Adipocyte (in vitro differentiated cells): ENCODE data around the gene SRSF3.

Experiments
- DNase-seq: peaks from one replicate; pipeline ENCODE4 v3.0.0-alpha.2; 2015; ENCODE audit warnings: low read depth
- H3K27me3 ChIP-seq: replicated peaks from 2 replicates; pipeline ENCODE4 v1.7.0; 2013; ENCODE audit warnings: mild to moderate bottlenecking, low read length, moderate library complexity; ENCODE audit not compliant: control insufficient read depth, insufficient read depth
- H3K36me3 ChIP-seq: 2 replicates; pipeline ENCODE4 v1.7.0; 2013; ENCODE audit warnings: low read length, mild to moderate bottlenecking, moderate library complexity; ENCODE audit not compliant: control insufficient read depth, insufficient read depth, severe bottlenecking
- H3K4me1 ChIP-seq: 2 replicates; pipeline ENCODE4 v1.7.0; 2013; ENCODE audit warnings: mild to moderate bottlenecking, low read length, moderate library complexity; ENCODE audit not compliant: control insufficient read depth, insufficient read depth
- H3K4me3 ChIP-seq: 2 replicates; pipeline ENCODE4 v1.7.0; 2013; ENCODE audit warnings: mild to moderate bottlenecking, low read length, moderate library complexity
- H3K9ac ChIP-seq: 2 replicates; pipeline ENCODE4 v1.7.0; 2013; ENCODE audit warnings: mild to moderate bottlenecking, low read length, moderate library complexity
- H3K9me3 ChIP-seq: 2 replicates; pipeline ENCODE4 v1.7.0; 2013; ENCODE audit warnings: mild to moderate bottlenecking, low read length, moderate library complexity; ENCODE audit not compliant: control insufficient read depth

SRSF3 gene

DNA sequence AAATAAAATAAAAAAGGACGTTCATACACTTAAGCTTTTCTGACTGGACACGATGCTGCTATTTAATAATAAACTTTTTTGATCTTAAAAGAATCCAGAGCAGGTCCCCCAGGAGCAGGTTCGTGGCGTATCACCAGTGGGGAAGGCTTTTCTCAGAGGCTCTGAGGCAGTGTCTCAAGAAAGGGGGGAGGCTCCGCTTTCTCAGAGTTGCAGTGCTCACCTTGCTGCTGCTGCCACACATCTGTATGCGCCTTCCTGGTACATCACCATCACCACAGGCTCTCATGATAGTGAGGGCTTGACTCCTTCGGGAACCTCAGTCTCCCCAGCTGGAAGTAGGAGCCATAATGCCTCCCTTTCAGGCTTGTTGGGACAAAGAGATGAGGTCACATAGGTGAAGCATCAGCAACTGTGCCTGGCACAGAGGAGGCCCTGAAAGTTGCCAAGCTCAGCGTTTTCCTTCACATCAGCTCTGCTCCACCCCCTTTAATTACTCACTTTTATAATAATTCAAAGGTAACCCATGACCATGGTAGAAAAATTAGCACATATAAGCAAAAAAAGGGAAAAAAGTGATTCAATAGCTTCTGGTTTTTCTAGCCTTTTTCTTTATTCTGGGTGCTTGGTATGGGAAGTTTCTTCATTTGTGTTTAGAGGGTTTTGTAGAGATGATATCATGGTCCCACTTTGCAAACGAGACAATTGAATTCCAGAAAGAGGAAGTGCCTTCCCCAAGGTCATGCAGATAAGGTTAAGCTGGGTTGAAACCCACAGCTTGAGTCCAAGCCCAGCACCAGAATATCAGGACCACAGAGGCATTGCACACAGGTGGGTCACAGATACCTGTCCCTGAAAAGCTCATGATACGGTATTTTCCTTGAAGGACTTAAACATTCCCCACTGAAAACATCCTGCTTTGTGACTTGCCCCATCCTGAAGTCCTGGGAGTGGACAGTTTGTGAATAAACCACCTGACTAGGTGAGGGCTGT is 24.5 kb downstream of the SRSF3 start:
- H3K9me3 ChIP-seq = no peaks in the 10 kb centered on the region
- no peak overlapping the region for H3K4me3 ChIP-seq
- no peak for DNase-seq
- no peaks in the 10 kb centered on the region for H3K27me3 ChIP-seq
- H3K4me1 ChIP-seq = peaks cover 7% of the 10 kb centered on the region
- no peak overlapping the region for H3K9ac ChIP-seq
- no peaks in the 10 kb centered on the region for H3K36me3 ChIP-seq

DNA sequence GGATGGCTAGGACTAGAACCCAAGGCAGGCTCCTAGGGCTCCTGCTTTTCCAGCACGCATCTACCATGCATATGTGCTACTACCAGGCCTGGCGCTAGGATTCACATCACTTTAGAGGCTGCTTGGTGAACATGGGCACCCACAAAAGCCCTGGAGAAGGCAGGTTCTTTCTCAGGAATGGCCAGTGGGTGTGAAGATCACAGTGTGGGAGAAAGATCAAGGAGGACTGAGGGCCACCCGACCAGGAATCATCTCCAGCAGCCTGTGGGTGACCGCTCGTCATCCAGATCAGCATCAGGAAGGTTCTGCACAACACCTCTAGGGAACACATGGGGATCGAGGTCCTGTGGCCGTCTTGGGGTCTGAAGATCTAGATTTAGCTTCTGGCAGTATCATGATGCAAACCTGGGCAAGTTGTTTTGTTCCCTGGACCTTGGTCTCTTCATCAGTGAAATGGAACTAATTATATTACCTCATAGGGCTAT is 27.3 kb downstream of the SRSF3 start:
- no peaks in the 10 kb centered on the region for H3K9me3 ChIP-seq
- no peak overlapping the region for H3K4me3 ChIP-seq
- H3K4me1 ChIP-seq = peaks cover 21% of the 10 kb centered on the region
- no peaks in the 10 kb centered on the region for H3K27me3 ChIP-seq
- no peaks in the 10 kb centered on the region for H3K36me3 ChIP-seq
- no peak overlapping the region for H3K9ac ChIP-seq
- no peak for DNase-seq

DNA sequence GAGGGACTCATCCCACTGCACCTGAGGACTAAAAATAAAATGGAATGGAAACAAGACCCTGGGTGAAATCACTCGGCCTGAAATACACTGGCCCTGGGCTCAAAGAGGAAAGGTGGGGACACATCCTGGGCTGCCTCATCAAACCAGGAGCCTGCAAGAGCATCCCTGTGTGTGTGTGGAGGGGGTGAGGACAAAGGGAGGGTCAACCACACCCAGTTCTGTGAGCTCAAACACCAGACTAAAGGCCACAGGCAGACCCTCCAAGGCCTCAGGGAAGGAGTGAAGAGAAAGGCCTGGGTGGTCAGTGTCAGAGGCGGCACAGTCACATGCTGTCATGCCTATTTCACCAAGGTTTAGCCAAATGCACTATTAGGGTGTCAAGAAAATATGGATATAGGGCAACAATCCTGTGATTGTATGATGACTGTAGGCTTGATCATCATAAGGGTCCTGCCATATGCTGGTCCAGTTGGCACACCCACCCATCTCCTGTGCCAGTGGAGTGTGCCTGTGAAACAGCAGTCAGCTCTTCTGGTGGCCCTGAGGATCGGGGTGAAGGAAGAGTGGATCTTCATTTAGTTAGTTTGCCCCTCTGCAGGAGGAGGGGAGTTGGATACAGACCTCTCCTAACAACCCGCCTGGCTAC is 28.9 kb downstream of the SRSF3 start:
- no peaks in the 10 kb centered on the region for H3K9me3 ChIP-seq
- H3K4me3 ChIP-seq = no peak overlapping the region
- no peak overlapping the region for H3K9ac ChIP-seq
- no peaks in the 10 kb centered on the region for H3K27me3 ChIP-seq
- no peak for DNase-seq
- H3K4me1 ChIP-seq = peaks cover 24% of the 10 kb centered on the region
- no peaks in the 10 kb centered on the region for H3K36me3 ChIP-seq

DNA sequence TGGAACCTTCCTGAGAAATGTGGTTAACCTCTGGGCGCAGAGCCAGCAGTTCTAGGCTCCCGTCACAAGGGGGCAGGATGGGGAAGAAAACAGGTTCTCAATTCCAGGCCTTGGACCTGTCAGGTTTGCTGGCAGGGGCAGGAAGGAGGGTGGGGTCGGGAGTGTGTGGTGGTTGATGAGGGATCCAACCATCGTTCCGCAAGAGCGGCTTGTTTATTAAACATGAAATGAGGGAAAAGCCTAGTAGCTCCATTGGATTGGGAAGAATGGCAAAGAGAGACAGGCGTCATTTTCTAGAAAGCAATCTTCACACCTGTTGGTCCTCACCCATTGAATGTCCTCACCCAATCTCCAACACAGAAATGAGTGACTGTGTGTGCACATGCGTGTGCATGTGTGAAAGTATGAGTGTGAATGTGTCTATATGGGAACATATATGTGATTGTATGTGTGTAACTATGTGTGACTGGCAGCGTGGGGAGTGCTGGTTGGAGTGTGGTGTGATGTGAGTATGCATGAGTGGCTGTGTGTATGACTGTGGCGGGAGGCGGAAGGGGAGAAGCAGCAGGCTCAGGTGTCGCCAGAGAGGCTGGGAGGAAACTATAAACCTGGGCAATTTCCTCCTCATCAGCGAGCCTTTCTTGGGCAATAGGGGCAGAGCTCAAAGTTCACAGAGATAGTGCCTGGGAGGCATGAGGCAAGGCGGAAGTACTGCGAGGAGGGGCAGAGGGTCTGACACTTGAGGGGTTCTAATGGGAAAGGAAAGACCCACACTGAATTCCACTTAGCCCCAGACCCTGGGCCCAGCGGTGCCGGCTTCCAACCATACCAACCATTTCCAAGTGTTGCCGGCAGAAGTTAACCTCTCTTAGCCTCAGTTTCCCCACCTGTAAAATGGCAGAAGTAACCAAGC is 29.6 kb downstream of the SRSF3 start:
- H3K27me3 ChIP-seq = no peaks in the 10 kb centered on the region
- H3K4me3 ChIP-seq = no peak overlapping the region
- peak; percentile 94 for DNase-seq
- H3K9ac ChIP-seq = no peak overlapping the region
- H3K36me3 ChIP-seq = no peaks in the 10 kb centered on the region
- no peaks in the 10 kb centered on the region for H3K9me3 ChIP-seq
- H3K4me1 ChIP-seq = peaks cover 25% of the 10 kb centered on the region

DNA sequence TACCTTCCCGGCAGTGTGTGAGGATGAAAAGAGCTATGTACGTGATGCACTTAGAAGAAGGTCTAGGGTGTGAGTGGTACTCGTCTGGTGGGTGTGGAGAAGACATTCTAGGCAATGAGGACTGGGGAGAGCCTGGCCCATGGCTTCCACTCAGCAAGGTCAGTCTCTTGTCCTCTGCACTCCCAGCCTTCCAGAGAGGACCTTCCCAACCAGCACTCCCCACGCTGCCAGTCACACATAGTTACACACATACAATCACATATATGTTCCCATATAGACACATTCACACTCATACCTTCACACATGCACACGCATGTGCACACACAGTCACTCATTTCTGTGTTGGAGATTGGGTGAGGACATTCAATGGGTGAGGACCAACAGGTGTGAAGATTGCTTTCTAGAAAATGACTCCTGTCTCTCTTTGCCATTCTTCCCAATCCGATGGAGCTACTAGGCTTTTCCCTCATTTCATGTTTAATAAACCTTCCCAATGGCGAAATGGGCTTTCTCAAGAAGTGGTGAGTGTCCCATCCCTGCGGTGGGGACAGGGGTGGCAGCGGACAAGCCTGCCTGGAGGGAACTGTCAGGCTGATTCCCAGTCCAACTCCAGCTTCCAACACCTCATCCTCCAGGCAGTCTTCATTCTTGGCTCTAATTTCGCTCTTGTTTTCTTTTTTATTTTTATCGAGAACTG is 30.4 kb downstream of the SRSF3 start:
- no peaks in the 10 kb centered on the region for H3K27me3 ChIP-seq
- peaks cover 25% of the 10 kb centered on the region for H3K4me1 ChIP-seq
- peak overlapping the region; percentile 21 for H3K4me3 ChIP-seq
- H3K9ac ChIP-seq = no peak overlapping the region
- no peaks in the 10 kb centered on the region for H3K36me3 ChIP-seq
- no peak for DNase-seq
- H3K9me3 ChIP-seq = no peaks in the 10 kb centered on the region

DNA sequence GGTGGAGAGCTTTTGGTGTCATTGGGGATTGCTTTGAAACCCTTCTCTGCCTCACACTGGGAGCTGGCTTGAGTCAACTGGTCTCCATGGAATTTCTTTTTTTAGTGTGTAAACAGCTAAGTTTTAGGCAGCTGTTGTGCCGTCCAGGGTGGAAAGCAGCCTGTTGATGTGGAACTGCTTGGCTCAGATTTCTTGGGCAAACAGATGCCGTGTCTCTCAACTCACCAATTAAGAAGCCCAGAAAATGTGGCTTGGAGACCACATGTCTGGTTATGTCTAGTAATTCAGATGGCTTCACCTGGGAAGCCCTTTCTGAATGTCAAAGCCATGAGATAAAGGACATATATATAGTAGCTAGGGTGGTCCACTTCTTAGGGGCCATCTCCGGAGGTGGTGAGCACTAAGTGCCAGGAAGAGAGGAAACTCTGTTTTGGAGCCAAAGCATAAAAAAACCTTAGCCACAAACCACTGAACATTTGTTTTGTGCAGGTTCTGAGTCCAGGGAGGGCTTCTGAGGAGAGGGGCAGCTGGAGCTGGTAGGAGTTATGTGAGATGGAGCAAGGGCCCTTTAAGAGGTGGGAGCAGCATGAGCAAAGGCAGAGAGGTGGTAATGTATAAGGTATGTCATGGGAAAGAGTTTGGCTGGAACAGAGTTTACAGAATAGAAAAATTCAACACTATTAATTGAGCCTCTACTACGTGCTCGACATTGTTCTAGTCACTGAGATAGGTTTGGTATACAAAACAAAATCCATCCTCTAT is 31.2 kb downstream of the SRSF3 start:
- H3K27me3 ChIP-seq = no peaks in the 10 kb centered on the region
- DNase-seq = peak; percentile 44
- H3K9ac ChIP-seq = peak overlapping the region; percentile 21
- no peaks in the 10 kb centered on the region for H3K36me3 ChIP-seq
- H3K9me3 ChIP-seq = no peaks in the 10 kb centered on the region
- peak overlapping the region; percentile 21 for H3K4me3 ChIP-seq
- H3K4me1 ChIP-seq = peaks cover 25% of the 10 kb centered on the region

DNA sequence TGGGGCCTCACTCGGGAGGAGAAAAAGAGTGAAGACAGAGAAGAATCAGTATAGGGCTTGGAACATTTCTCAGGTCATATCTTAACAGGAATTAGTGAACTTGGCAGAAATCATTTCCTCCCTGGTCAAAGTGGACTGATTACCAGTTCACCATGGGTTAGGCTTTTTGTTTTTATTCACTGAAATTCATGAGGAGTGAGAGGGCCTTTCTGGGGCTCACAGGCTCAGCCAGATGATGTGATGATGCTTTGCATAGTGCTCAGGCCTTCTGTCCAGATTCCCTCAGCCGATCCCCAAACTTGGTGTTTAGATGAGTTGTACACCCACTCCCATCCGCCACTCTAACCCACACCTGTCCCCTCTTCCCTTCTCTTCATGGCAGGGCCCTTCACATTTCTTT is 32.5 kb downstream of the SRSF3 start:
- no peaks in the 10 kb centered on the region for H3K27me3 ChIP-seq
- DNase-seq = no peak
- H3K36me3 ChIP-seq = no peaks in the 10 kb centered on the region
- H3K4me3 ChIP-seq = no peak overlapping the region
- peaks cover 25% of the 10 kb centered on the region for H3K4me1 ChIP-seq
- no peaks in the 10 kb centered on the region for H3K9me3 ChIP-seq
- H3K9ac ChIP-seq = no peak overlapping the region

DNA sequence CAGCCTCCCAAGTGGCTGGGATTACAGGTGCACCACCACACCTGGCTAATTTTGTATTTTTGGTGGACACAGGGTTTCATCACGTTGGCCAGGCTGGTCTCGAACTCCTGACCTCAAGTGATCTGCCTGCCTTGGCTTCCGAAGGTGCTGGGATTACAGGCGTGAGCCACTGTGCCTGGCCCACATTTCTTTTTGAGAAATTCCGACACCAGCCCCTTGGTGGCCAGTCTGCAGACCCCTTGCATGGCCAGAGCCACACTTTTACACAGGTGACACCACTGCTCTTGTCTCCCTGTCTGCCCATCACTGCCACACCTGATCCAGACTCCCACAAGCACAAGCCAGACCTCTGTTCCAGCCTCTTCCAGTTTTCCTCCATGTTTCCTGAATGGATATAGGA is 33.0 kb downstream of the SRSF3 start:
- Histone ChIP-seq H3K9ac (no peak overlapping the region), H3K36me3 (no peaks in the 10 kb centered on the region), H3K4me3 (no peak overlapping the region), H3K9me3 (no peaks in the 10 kb centered on the region), H3K4me1 (peaks cover 25% of the 10 kb centered on the region), H3K27me3 (no peaks in the 10 kb centered on the region)
- no peak for DNase-seq

DNA sequence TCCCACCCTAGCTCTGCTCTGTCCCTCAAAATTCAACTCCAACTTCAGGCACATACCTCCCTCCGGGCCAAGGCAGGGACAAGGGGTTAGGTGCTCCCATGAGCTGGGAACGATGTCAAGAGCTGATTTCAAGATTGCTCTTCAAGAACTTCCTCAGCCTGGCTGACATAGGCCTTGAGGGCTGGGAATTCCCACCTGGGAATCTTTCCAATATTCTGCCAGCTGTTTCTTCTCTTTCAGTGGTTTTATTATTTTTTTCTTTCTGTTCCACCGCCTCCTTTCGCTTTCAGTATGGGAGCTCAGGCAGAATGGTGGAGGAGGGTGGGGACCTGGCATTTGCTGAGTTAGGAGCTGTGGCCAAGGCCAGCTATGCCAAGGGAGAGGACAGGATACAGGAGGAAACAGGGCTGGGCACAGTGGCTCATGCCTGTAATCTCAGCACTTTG is 33.7 kb downstream of the SRSF3 start:
- no peaks in the 10 kb centered on the region for H3K27me3 ChIP-seq
- H3K4me3 ChIP-seq = no peak overlapping the region
- no peaks in the 10 kb centered on the region for H3K9me3 ChIP-seq
- H3K4me1 ChIP-seq = peaks cover 25% of the 10 kb centered on the region
- no peak overlapping the region for H3K9ac ChIP-seq
- DNase-seq = peak; percentile 90
- no peaks in the 10 kb centered on the region for H3K36me3 ChIP-seq

DNA sequence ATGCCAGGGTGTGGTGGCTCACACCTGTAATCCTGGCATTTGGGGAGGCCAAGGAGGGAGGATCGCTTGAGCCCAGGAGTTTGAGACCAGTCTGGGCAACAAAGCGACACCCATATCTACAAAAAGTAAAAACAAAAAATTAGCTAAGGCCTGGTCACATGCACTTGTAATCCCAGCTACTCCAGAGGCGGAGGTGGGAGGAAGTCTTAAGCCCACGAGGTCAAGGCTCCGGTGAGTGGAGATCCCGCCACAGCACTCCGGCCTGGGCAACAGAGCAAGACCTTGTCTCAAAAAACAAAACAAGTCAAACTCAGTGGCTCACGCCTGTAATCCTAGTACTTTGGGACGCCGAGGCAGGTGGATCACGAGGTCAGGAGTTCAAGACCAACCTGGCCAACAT is 35.6 kb downstream of the SRSF3 start:
- no peak overlapping the region for H3K9ac ChIP-seq
- H3K36me3 ChIP-seq = no peaks in the 10 kb centered on the region
- no peaks in the 10 kb centered on the region for H3K27me3 ChIP-seq
- no peaks in the 10 kb centered on the region for H3K9me3 ChIP-seq
- H3K4me1 ChIP-seq = peaks cover 30% of the 10 kb centered on the region
- no peak overlapping the region for H3K4me3 ChIP-seq
- no peak for DNase-seq
